ENCODE results near the gene EVI5.
A peak's percentile ranks its signal among the peaks of the same experiment; 100 is the strongest.

The EVI5 gene

GRCh38 chr1:92831368-92831761, 46.5 kb upstream of the EVI5 start:
- H3K4me1 ChIP-seq (ENCODE audit: control insufficient read depth in 1 of 2, insufficient read depth in 1 of 2, low read depth in 1 of 2, low read length in 1 of 2), result peaks cover 16 to 17% of the 10 kb centered on the region in 2 experiments
- H3K9me3 ChIP-seq, result no peaks in the 10 kb centered on the region
- no peak overlapping the region for H3K27ac ChIP-seq
- no peaks in the 10 kb centered on the region for H3K27me3 ChIP-seq
- H3K4me3 ChIP-seq (ENCODE audit: low read depth in 1 of 2, low read length in 1 of 2), result peak overlapping the region; percentile 87 to 95
- peaks cover 19% of the 10 kb centered on the region for H3K36me3 ChIP-seq
- TF ChIP-seq CTCF (IDR thresholded peaks at IDR 0.05), result no peak

- Histone ChIP-seq H3K4me3 (ENCODE audit: low read depth in 1 of 2, low read length in 1 of 2) (no peak overlapping the region), H3K27me3 (no peaks in the 10 kb centered on the region), H3K36me3 (no peaks in the 10 kb centered on the region), H3K27ac (no peak overlapping the region), H3K4me1 (ENCODE audit: control insufficient read depth in 1 of 2, insufficient read depth in 1 of 2, low read depth in 1 of 2, low read length in 1 of 2) (peaks cover 5 to 6% of the 10 kb centered on the region in 2 experiments), H3K9me3 (no peaks in the 10 kb centered on the region)
- no peak for TF ChIP-seq CTCF (IDR thresholded peaks at IDR 0.05)
Measured at GRCh38 chr1:92826792-92827191, 41.9 kb upstream of the EVI5 start.

DNA sequence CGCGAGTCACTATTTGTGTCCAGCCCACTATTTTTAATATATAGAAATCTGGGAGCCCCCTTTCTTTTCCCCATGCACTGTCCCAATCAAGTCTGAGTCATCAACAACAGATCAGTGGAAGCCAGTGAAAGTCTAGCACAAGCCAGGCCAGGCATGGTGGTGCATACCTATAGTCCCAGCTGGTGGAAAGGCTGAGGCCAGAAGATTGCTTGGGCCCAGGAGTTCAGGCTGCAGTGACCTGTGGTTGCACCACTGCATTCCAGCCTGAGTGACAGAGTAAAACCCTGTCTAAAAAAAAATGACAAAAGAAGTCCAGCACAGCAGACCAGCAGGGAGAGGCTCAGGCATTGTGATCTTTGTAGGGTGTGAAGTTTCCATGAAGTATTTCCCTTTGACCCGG, 38.0 kb upstream of the EVI5 start:
- Histone ChIP-seq H3K27ac (no peak overlapping the region), H3K36me3 (no peaks in the 10 kb centered on the region), H3K4me3 (ENCODE audit: low read depth in 1 of 2, low read length in 1 of 2) (no peak overlapping the region), H3K9me3 (no peaks in the 10 kb centered on the region), H3K27me3 (no peaks in the 10 kb centered on the region), H3K4me1 (ENCODE audit: control insufficient read depth in 1 of 2, insufficient read depth in 1 of 2, low read depth in 1 of 2, low read length in 1 of 2) (no peaks in the 10 kb centered on the region)
- no peak for TF ChIP-seq CTCF (IDR thresholded peaks at IDR 0.05)

DNA sequence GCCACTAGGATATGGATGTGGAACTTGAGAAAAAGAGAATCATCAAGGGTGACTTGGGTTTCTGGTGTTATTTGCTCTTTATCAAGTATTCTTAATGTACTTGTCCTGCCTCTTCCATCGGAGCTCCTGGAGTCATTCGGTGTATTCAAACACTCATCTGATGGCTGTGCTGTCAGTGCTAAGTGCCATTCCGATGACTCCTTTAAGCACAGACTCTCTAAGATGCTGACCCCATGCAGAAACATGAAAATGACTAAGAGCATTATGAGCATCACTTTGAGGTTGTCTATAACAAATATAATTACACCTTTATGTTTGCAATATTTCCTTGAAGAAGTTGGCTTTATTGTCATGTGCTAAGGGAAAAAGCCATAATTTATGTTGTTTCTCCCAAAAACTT, 35.6 kb upstream of the EVI5 start:
- H3K9me3 ChIP-seq, result no peaks in the 10 kb centered on the region

GRCh38 chr1:92820024-92820423, 35.1 kb upstream of the EVI5 start:
- no peak for TF ChIP-seq CTCF (IDR thresholded peaks at IDR 0.05)
- no peaks in the 10 kb centered on the region for H3K27me3 ChIP-seq
- H3K4me1 ChIP-seq (ENCODE audit: control insufficient read depth in 1 of 2, insufficient read depth in 1 of 2, low read depth in 1 of 2, low read length in 1 of 2), result no peaks in the 10 kb centered on the region
- no peak overlapping the region for H3K27ac ChIP-seq
- H3K9me3 ChIP-seq, result no peaks in the 10 kb centered on the region
- no peaks in the 10 kb centered on the region for H3K36me3 ChIP-seq
- H3K4me3 ChIP-seq (ENCODE audit: low read depth in 1 of 2, low read length in 1 of 2), result no peak overlapping the region

More for the DNA sequence above, 35.6 kb upstream of the EVI5 start:
- Histone ChIP-seq H3K36me3 (no peaks in the 10 kb centered on the region), H3K4me1 (ENCODE audit: control insufficient read depth in 1 of 2, insufficient read depth in 1 of 2, low read depth in 1 of 2, low read length in 1 of 2) (no peaks in the 10 kb centered on the region), H3K27ac (no peak overlapping the region), H3K27me3 (no peaks in the 10 kb centered on the region), H3K4me3 (ENCODE audit: low read depth in 1 of 2, low read length in 1 of 2) (no peak overlapping the region)
- no peak for TF ChIP-seq CTCF (IDR thresholded peaks at IDR 0.05)

Data from neutrophil (primary cell).